Right cardiac atrium (tissue), 5 donors: ENCODE measurements around the gene JAG2. TPM values are rescaled to one million over a fixed set of nuclear protein-coding genes. Genes with fewer than 3 reads are reported as not detected.

ENCODE experiments used
- ATAC-seq, 2 donors: fragments of 200-7000 bp; cut with Tn5 transposase; one replicate each; pipeline versions ENCODE4 v1.8.0 to v1.9.1; 2020; ENCODE audit warnings: moderate library complexity in 2 of 2, mild to moderate bottlenecking in 1 of 2
- DNase-seq, 3 donors: peaks; one replicate each; pipeline ENCODE4 v3.0.0-alpha.2; 2020
- H3K27ac ChIP-seq: one replicate; pipeline ENCODE4 v1.5.1; 2013; ENCODE audit warnings: mild to moderate bottlenecking, low read length, control low read depth, moderate library complexity
- H3K27me3 ChIP-seq: one replicate; pipeline ENCODE4 v1.6.1; 2013; ENCODE audit not compliant: control insufficient read depth, insufficient read depth
- H3K4me1 ChIP-seq: one replicate; pipeline ENCODE4 v1.6.1; 2013; ENCODE audit warnings: low read length; ENCODE audit not compliant: control insufficient read depth, insufficient read depth
- H3K4me3 ChIP-seq: one replicate; pipeline ENCODE4 v1.5.1; 2013; ENCODE audit warnings: low read length, control low read depth
- H3K9me3 ChIP-seq: one replicate; pipeline ENCODE4 v1.6.1; 2013; ENCODE audit warnings: low read length; ENCODE audit not compliant: control insufficient read depth
- WGBS: extraction: QIAGEN DNeasy Blood & Tissue Kit; methylation state at CpG from one replicate; pipeline ENCODE4 v1.1.7; 2013; 5-methylcytosine and 5-hydroxymethylcytosine counted together
- intact Hi-C, 4 donors: fragments of 100-400 bp; cut with DNase I; formaldehyde crosslinking; loops; one replicate each; pipeline versions ENCODE4 v1.11.0 to v1.14.0; 2022 to 2023
- polyA plus RNA-seq: library from polyadenylated mRNA; stranded (reverse); fragments of 200-250 nt; gene quantifications from one replicate; pipeline ENCODE4 v1.2.3, GENCODE V29; 2013
- total RNA-seq, 4 donors: library from RNA; stranded (reverse); fragmentation: NEBNext Ultra II Directional; extraction: Animal tissue kit (Norgen Biotek cat#: 25700); gene quantifications; one replicate each; pipeline ENCODE4 v1.2.1, GENCODE V29; 2021
- donor health status: healthy with polysubstance abuse.
- donor health status: DM: no; HTN: yes; CAD: no.
- donor health status: DM: no; HTN: no; CAD: no.
- donor health status: DM: no; HTN: yes; CAD: no; lungs with severe emphysema.
- donor health status: DM: yes; HTN: yes; CAD: no.

The JAG2 gene
- total and polyA plus RNA-seq, 5 donors, result 16.5 to 21.3 (median 17.7) TPM

- H3K4me3 ChIP-seq, result no peak overlapping the region
- peaks cover 3% of the 10 kb centered on the region for H3K4me1 ChIP-seq
- H3K27ac ChIP-seq, result no peak overlapping the region
- 80% methylated on average over 4 of the region's 4 CpGs for WGBS
- ATAC-seq (no peak), DNase-seq (peak in 1 of 3 donors; percentile 33)
- intact Hi-C loops, result no loop called here
- no peaks in the 10 kb centered on the region for H3K9me3 ChIP-seq
- H3K27me3 ChIP-seq, result no peaks in the 10 kb centered on the region
These were observed 18.6 kb downstream of the JAG2 start for GRCh38 chr14:105150026-105150367.

GRCh38 chr14:105149146-105149781, 19.3 kb downstream of the JAG2 start:
- H3K27ac ChIP-seq, result no peak overlapping the region
- H3K27me3 ChIP-seq, result no peaks in the 10 kb centered on the region
- peaks cover 3% of the 10 kb centered on the region for H3K4me1 ChIP-seq
- peak in 2 of 3 donors; percentile 24 to 46 for DNase-seq
- ATAC-seq, result no peak
- no peaks in the 10 kb centered on the region for H3K9me3 ChIP-seq
- H3K4me3 ChIP-seq, result no peak overlapping the region
- intact Hi-C loops, result no loop called here
- WGBS, result 88% methylated on average over 18 of the region's 18 CpGs

- DNase-seq (peak in 2 of 3 donors; percentile 37 to 47), ATAC-seq (no peak)
- Histone ChIP-seq H3K27me3 (no peaks in the 10 kb centered on the region), H3K9me3 (no peaks in the 10 kb centered on the region), H3K27ac (no peak overlapping the region), H3K4me3 (no peak overlapping the region), H3K4me1 (peaks cover 3% of the 10 kb centered on the region)
- 91% methylated on average over 27 of the region's 27 CpGs for WGBS
- intact Hi-C loops, result no loop called here
These were observed 19.9 kb downstream of the JAG2 start for GRCh38 chr14:105148604-105149145.

- no peaks in the 10 kb centered on the region for H3K27me3 ChIP-seq
- DNase-seq (peak; percentile 16 to 61 (median 53)), ATAC-seq (no peak)
- H3K27ac ChIP-seq, result no peak overlapping the region
- peaks cover 3% of the 10 kb centered on the region for H3K4me1 ChIP-seq
- H3K4me3 ChIP-seq, result no peak overlapping the region
- WGBS, result 88% methylated on average over 62 of the region's 62 CpGs
- intact Hi-C loops, result no loop called here
- no peaks in the 10 kb centered on the region for H3K9me3 ChIP-seq
These were observed 20.6 kb downstream of the JAG2 start for GRCh38 chr14:105147671-105148603.

GRCh38 chr14:105146976-105147635, 21.5 kb downstream of the JAG2 start:
- ATAC-seq (no peak), DNase-seq (peak; percentile 8 to 44 (median 28))
- Histone ChIP-seq H3K27ac (no peak overlapping the region), H3K4me1 (no peaks in the 10 kb centered on the region), H3K9me3 (no peaks in the 10 kb centered on the region), H3K4me3 (no peak overlapping the region), H3K27me3 (no peaks in the 10 kb centered on the region)
- WGBS, result 88% methylated on average over 22 of the region's 22 CpGs
- intact Hi-C loops, result no loop called here

GRCh38 chr14:105146181-105146975, 22.2 kb downstream of the JAG2 start:
- ATAC-seq, result no peak
- no peaks in the 10 kb centered on the region for H3K27me3 ChIP-seq
- no peaks in the 10 kb centered on the region for H3K9me3 ChIP-seq
- no peaks in the 10 kb centered on the region for H3K4me1 ChIP-seq
- H3K4me3 ChIP-seq, result no peak overlapping the region
- DNase-seq, result peak; percentile 7 to 52 (median 42)
- H3K27ac ChIP-seq, result no peak overlapping the region
- WGBS, result 91% methylated on average over 40 of the region's 40 CpGs
- intact Hi-C loops, result no loop called here

GRCh38 chr14:105145381-105146180, 23.0 kb downstream of the JAG2 start:
- ATAC-seq (no peak), DNase-seq (peak in 2 of 3 donors; percentile 26 to 51)
- Histone ChIP-seq H3K27ac (no peak overlapping the region), H3K4me1 (no peaks in the 10 kb centered on the region), H3K4me3 (no peak overlapping the region), H3K27me3 (no peaks in the 10 kb centered on the region), H3K9me3 (no peaks in the 10 kb centered on the region)
- intact Hi-C loops, result no loop called here
- 94% methylated on average over 28 of the region's 28 CpGs for WGBS

GRCh38 chr14:105144666-105145380, 23.8 kb downstream of the JAG2 start:
- no peaks in the 10 kb centered on the region for H3K27me3 ChIP-seq
- no peaks in the 10 kb centered on the region for H3K9me3 ChIP-seq
- WGBS, result 91% methylated on average over 32 of the region's 32 CpGs
- intact Hi-C loops, result no loop called here
- DNase-seq (peak; percentile 10 to 56 (median 55)), ATAC-seq (no peak)
- H3K4me1 ChIP-seq, result no peaks in the 10 kb centered on the region
- no peak overlapping the region for H3K27ac ChIP-seq
- H3K4me3 ChIP-seq, result no peak overlapping the region

GRCh38 chr14:105144026-105144665, 24.4 kb downstream of the JAG2 start:
- Histone ChIP-seq H3K4me1 (no peaks in the 10 kb centered on the region), H3K27ac (no peak overlapping the region), H3K4me3 (no peak overlapping the region), H3K27me3 (no peaks in the 10 kb centered on the region), H3K9me3 (no peaks in the 10 kb centered on the region)
- intact Hi-C loops, result no loop called here
- no peak for ATAC-seq
- 91% methylated on average over 16 of the region's 16 CpGs for WGBS
- peak in 1 of 3 donors; percentile 14 for DNase-seq
